GM12864 (cell line): ENCODE results near the gene INHBE.
"Not testable (repeated sequence)": the region's sequence is repeated elsewhere in the genome, so short reads cannot be mapped to it uniquely, and the experiment has no call there.

Experiments used
- DNase-seq: peaks from one replicate; pipeline ENCODE4 v3.0.0-alpha.2; 2011; ENCODE audit warnings: low read depth
- H3K4me3 ChIP-seq: 2 replicates; pipeline ENCODE4 v1.5.1; 2011; ENCODE audit warnings: mild to moderate bottlenecking, low read depth, low read length, control low read depth
- TF ChIP-seq, protein P1 (sequence below): IDR thresholded peaks from 2 replicates; pipeline ENCODE4 v1.5.1; 2011; ENCODE audit warnings: low read depth, mild to moderate bottlenecking, moderate library complexity, low read length, control low read depth, inconsistent platforms; ENCODE audit errors: missing control alignments

The INHBE gene

GRCh38 chr12:57441846-57442427, 13.2 kb upstream of the INHBE start:
- H3K4me3 ChIP-seq, result no peak overlapping the region
- no peak for DNase-seq
- TF ChIP-seq, protein P1, sequence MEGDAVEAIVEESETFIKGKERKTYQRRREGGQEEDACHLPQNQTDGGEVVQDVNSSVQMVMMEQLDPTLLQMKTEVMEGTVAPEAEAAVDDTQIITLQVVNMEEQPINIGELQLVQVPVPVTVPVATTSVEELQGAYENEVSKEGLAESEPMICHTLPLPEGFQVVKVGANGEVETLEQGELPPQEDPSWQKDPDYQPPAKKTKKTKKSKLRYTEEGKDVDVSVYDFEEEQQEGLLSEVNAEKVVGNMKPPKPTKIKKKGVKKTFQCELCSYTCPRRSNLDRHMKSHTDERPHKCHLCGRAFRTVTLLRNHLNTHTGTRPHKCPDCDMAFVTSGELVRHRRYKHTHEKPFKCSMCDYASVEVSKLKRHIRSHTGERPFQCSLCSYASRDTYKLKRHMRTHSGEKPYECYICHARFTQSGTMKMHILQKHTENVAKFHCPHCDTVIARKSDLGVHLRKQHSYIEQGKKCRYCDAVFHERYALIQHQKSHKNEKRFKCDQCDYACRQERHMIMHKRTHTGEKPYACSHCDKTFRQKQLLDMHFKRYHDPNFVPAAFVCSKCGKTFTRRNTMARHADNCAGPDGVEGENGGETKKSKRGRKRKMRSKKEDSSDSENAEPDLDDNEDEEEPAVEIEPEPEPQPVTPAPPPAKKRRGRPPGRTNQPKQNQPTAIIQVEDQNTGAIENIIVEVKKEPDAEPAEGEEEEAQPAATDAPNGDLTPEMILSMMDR, result no peak

DNA sequence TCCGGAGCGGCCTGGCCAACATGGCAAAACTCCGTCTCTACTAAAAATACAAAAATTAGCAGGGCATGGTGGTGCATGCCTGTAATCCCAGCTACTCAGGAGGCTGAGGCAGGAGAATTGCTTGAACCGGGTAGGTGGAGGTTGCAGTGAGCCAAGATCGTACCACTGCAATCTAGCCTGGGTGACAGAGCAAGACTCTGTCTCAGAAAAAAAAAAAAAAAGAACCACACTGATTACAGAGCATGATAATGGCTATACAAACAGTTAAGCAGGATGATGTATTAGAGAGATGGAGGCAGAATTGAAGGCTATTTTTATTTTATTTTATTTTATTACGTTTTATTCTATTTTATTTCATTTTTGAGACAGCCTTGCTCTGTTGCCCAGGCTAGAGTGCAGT, 10.8 kb upstream of the INHBE start:
- H3K4me3 ChIP-seq, DNase-seq: not testable (repeated sequence)

- DNase-seq, result no peak
- no peak overlapping the region for H3K4me3 ChIP-seq
- TF ChIP-seq, protein P1, result no peak
These were observed 10.4 kb upstream of the INHBE start for GRCh38 chr12:57444744-57445143.

DNA sequence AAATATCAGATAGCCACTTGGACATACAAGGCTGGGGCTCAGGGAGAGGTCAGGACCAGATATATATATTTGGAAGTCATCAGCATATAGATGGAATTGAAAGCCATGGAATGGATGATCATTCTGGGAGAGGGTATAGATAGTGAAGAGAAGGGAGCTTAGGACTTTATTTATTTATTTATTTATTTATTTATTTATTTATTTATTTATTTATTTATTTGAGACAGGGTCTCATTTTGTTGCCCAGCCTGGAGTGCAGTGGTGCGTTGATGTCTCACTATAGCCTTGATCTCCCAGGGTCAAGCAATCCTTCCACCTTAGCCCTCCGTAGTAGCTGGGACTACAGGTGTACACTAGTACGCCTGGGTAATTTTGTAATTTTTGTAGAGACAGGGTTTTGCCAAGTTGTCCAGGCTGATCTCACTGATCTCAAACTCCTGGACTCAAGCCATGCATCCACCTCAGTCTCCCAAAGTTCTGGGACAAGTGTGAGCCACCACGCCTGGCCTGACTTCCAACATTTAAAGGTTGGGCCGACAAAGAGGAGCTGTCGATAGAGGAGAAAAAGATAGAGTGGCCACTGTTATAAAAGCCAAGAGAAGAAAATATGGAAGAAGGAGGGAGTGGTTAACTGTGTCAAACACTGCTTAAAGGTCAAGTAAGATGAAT, 8.7 kb upstream of the INHBE start:
- TF ChIP-seq, protein P1, result no peak
- DNase-seq, result no peak
- no peak overlapping the region for H3K4me3 ChIP-seq

- H3K4me3 ChIP-seq, result no peak overlapping the region
- DNase-seq, result no peak
- TF ChIP-seq, protein P1, result no peak
These were observed 6.4 kb upstream of the INHBE start for GRCh38 chr12:57448669-57449068.

GRCh38 chr12:57449375-57449774, 5.7 kb upstream of the INHBE start:
- no peak overlapping the region for H3K4me3 ChIP-seq
- TF ChIP-seq, protein P1, result no peak
- DNase-seq, result no peak

DNA sequence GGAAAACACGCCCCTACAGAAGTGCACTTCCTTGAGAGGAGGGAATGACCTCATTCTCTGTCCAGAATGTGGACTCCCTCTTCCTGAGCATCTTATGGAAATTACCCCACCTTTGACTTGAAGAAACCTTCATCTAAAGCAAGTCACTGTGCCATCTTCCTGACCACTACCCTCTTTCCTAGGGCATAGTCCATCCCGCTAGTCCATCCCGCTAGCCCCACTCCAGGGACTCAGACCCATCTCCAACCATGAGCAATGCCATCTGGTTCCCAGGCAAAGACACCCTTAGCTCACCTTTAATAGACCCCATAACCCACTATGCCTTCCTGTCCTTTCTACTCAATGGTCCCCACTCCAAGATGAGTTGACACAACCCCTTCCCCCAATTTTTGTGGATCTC, 5.0 kb upstream of the INHBE start:
- DNase-seq, result no peak
- TF ChIP-seq, protein P1, result no peak

More for the DNA sequence above, 5.0 kb upstream of the INHBE start:
- H3K4me3 ChIP-seq, result no peak overlapping the region
